Measurements from ENCODE around the gene GADD45B. TPM values are rescaled to one million over a fixed set of nuclear protein-coding genes. Genes with fewer than 3 reads are reported as not detected.
A peak's percentile ranks its signal among the peaks of the same experiment; 100 is the strongest.

Gene GADD45B
- polyA plus RNA-seq, 3 donors: 67.4 to 505 (median 76.2) TPM

- H3K27me3 Mint-ChIP-seq (ENCODE audit: low read depth in 3 of 3): peaks cover 2 to 4% (median 2%) of the 10 kb centered on the region in 3 donors
These were observed 35.6 kb downstream of the GADD45B start for GRCh38 chr19:2511570-2511969.

GRCh38 chr19:2511991-2512390 is 36.1 kb downstream of the GADD45B start:
- H3K27ac ChIP-seq (ENCODE audit: low read depth in 1 of 2, low read length in 2 of 2): no peak overlapping the region
- H3K4me1 ChIP-seq (ENCODE audit: control insufficient read depth in 1 of 2, insufficient read depth in 2 of 2, low read length in 2 of 2): peaks cover 9 to 16% of the 10 kb centered on the region in 2 donors
- H4K20me1 ChIP-seq (ENCODE audit: insufficient read depth, low read length): no peaks in the 10 kb centered on the region
- Mint-ChIP-seq H3K27me3 (ENCODE audit: low read depth in 3 of 3) (peaks cover 2 to 4% (median 2%) of the 10 kb centered on the region in 3 donors), H3K36me3 (no peaks in the 10 kb centered on the region), H3K4me1 (peaks cover 12% of the 10 kb centered on the region), H3K27ac (peak overlapping the region in 1 of 7 donors; percentile 35), H3K4me3 (no peak overlapping the region), H3K9me3 (peaks cover 0 to 3% (median 0%) of the 10 kb centered on the region in 7 donors)
- H3K4me3 ChIP-seq (replicated peaks in 1 of 3; ENCODE audit: low read depth in 2 of 3, low read length in 3 of 3): no peak overlapping the region
- no peak overlapping the region for H3K9ac ChIP-seq (ENCODE audit: insufficient read depth, low read length, poor library complexity, severe bottlenecking)
- H3K27me3 ChIP-seq (ENCODE audit: control insufficient read depth in 2 of 2, insufficient read depth in 2 of 2, low read length in 2 of 2): no peaks in the 10 kb centered on the region
- WGBS (ENCODE audit: insufficient coverage): 96% methylated on average over 14 of the region's 21 CpGs
- H3K36me3 ChIP-seq (replicated peaks in 1 of 2; ENCODE audit: control insufficient read depth in 1 of 2, insufficient read depth in 2 of 2, low read length in 2 of 2): no peaks in the 10 kb centered on the region
- H3K79me2 ChIP-seq (ENCODE audit: insufficient read depth, low read length): no peaks in the 10 kb centered on the region
- no peak for DNase-seq
- H2AFZ ChIP-seq (ENCODE audit: insufficient read depth, low read depth, low read length, poor library complexity, severe bottlenecking): no peak overlapping the region
- no peak for TF ChIP-seq CTCF (IDR thresholded peaks at IDR 0.05)
- intact Hi-C loops (cut with micrococcal nuclease): no loop called here
- no peaks in the 10 kb centered on the region for H3K9me3 ChIP-seq (replicated peaks in 1 of 2; ENCODE audit: control insufficient read depth in 1 of 2, insufficient read depth in 1 of 2, low read length in 2 of 2)
- no peak overlapping the region for H3K4me2 ChIP-seq (replicated peaks; ENCODE audit: extremely low read depth, low read length, poor library complexity, severe bottlenecking)

More at GRCh38 chr19:2511570-2511969, 35.6 kb downstream of the GADD45B start:
- Mint-ChIP-seq H3K36me3 (no peaks in the 10 kb centered on the region), H3K27ac (peak overlapping the region in 2 of 7 donors; percentile 28 to 35), H3K4me3 (no peak overlapping the region), H3K9me3 (peaks cover 0 to 3% (median 0%) of the 10 kb centered on the region in 7 donors), H3K4me1 (peaks cover 14% of the 10 kb centered on the region)
- no peaks in the 10 kb centered on the region for H4K20me1 ChIP-seq (ENCODE audit: insufficient read depth, low read length)
- H3K27me3 ChIP-seq (ENCODE audit: control insufficient read depth in 2 of 2, insufficient read depth in 2 of 2, low read length in 2 of 2): no peaks in the 10 kb centered on the region
- no peak for TF ChIP-seq CTCF (IDR thresholded peaks at IDR 0.05)
- no peak for DNase-seq
- H3K4me3 ChIP-seq (replicated peaks in 1 of 3; ENCODE audit: low read depth in 2 of 3, low read length in 3 of 3): no peak overlapping the region
- WGBS (ENCODE audit: insufficient coverage): 97% methylated on average over 22 of the region's 22 CpGs
- no peak overlapping the region for H2AFZ ChIP-seq (ENCODE audit: insufficient read depth, low read depth, low read length, poor library complexity, severe bottlenecking)
- H3K4me1 ChIP-seq (ENCODE audit: control insufficient read depth in 1 of 2, insufficient read depth in 2 of 2, low read length in 2 of 2): peaks cover 14 to 18% of the 10 kb centered on the region in 2 donors
- no peaks in the 10 kb centered on the region for H3K9me3 ChIP-seq (replicated peaks in 1 of 2; ENCODE audit: control insufficient read depth in 1 of 2, insufficient read depth in 1 of 2, low read length in 2 of 2)
- no peak overlapping the region for H3K9ac ChIP-seq (ENCODE audit: insufficient read depth, low read length, poor library complexity, severe bottlenecking)
- H3K36me3 ChIP-seq (replicated peaks in 1 of 2; ENCODE audit: control insufficient read depth in 1 of 2, insufficient read depth in 2 of 2, low read length in 2 of 2): no peaks in the 10 kb centered on the region
- no peak overlapping the region for H3K27ac ChIP-seq (ENCODE audit: low read depth in 1 of 2, low read length in 2 of 2)
- intact Hi-C loops (cut with micrococcal nuclease): no loop called here
- H3K4me2 ChIP-seq (replicated peaks; ENCODE audit: extremely low read depth, low read length, poor library complexity, severe bottlenecking): no peak overlapping the region
- H3K79me2 ChIP-seq (ENCODE audit: insufficient read depth, low read length): no peaks in the 10 kb centered on the region

Measured in CD14-positive monocyte (primary cell).